ENCODE data around the gene KCNE3. TPM values are rescaled to one million over a fixed set of nuclear protein-coding genes. Genes with fewer than 3 reads are reported as not detected.

The KCNE3 gene
- total and polyA plus RNA-seq, 2 of the 13 experiments (the other 11 are each of a cell fraction or from before 2014, with no cell fraction given), result 0.33 to 2.2 TPM

GRCh38 chr11:74462009-74462408 lies 5.3 kb downstream of the KCNE3 start (continued):
- TF ChIP-seq ZBTB44 (CRISPR knock-in tag; IDR thresholded peaks at IDR 0.05), result no peak
- TF ChIP-seq PRPF4 (IDR thresholded peaks at IDR 0.05; ENCODE audit: low read depth, low read length, poor library complexity, severe bottlenecking), result no peak
- TF ChIP-seq ZNF510 (CRISPR knock-in tag; IDR thresholded peaks at IDR 0.05; ENCODE audit: low read depth), result no peak
- TF ChIP-seq ZNF781 (CRISPR knock-in tag; IDR thresholded peaks at IDR 0.05; ENCODE audit: borderline replicate concordance, not compliant biosample characterization), result no peak
- TF ChIP-seq ZFYVE20 (CRISPR knock-in tag; IDR thresholded peaks at IDR 0.05; ENCODE audit: borderline replicate concordance, low read depth), result no peak
- TF ChIP-seq ZBTB26 (CRISPR knock-in tag; IDR thresholded peaks at IDR 0.05; ENCODE audit: borderline replicate concordance), result no peak
- TF ChIP-seq ZNF12 (CRISPR knock-in tag; IDR thresholded peaks at IDR 0.05), result peak; percentile 36; the same call in 1 of the 2 replicates
- TF ChIP-seq, protein P1, sequence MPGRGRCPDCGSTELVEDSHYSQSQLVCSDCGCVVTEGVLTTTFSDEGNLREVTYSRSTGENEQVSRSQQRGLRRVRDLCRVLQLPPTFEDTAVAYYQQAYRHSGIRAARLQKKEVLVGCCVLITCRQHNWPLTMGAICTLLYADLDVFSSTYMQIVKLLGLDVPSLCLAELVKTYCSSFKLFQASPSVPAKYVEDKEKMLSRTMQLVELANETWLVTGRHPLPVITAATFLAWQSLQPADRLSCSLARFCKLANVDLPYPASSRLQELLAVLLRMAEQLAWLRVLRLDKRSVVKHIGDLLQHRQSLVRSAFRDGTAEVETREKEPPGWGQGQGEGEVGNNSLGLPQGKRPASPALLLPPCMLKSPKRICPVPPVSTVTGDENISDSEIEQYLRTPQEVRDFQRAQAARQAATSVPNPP (CRISPR knock-in tag; IDR thresholded peaks at IDR 0.05), result peak; percentile 59; the same call in 1 of the 2 replicates
- TF ChIP-seq CEBPB (IDR thresholded peaks at IDR 0.05; ENCODE audit: borderline replicate concordance, low read depth, low read length), result peak; percentile 99
- TF ChIP-seq YY1 (IDR thresholded peaks at IDR 0.05; ENCODE audit: insufficient read depth, insufficient replicate concordance, low read depth, low read length), result peak; percentile 26

Measured in HepG2 (cell line).